Endometrium (tissue), 2 donors: ENCODE data around the gene CDHR2.

ENCODE experiments used
- FAIRE-seq: peaks from 2 replicates; lab custom pipeline; 2012; peaks lifted over from hg19 to GRCh38; lab: Jason Lieb, UNC
- donor health status: control.
- donor health status: control.

The CDHR2 gene

GRCh38 chr5:176548967-176549444, at the start of gene CDHR2:
TSS of gene CDHR2 (plus strand) at chr5:176549342. CDS start at chr5:176565353, 16,011 bp downstream.
- FAIRE-seq: no peak

- no peak for FAIRE-seq
These were observed 48.6 kb upstream of the CDHR2 start for GRCh38 chr5:176500511-176500910.

DNA sequence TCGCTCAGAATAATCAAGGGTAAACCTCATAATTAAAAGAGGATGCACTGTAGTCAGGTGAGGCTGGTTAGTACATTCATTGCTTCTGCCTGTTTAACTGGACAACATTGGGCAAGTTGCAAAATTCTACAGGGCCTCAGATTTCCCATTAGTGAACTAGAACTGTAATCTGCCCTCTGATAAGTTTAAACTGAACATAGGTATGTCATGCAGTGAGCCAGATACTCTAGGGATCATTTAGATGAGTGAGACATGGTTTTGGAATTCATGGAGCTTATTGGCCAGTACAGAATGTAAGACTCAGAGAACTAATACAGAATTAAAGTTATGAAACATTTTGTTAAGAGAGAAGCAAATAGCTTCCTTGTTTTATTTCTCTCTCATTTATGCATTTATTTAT, 47.8 kb upstream of the CDHR2 start:
- FAIRE-seq: no peak

DNA sequence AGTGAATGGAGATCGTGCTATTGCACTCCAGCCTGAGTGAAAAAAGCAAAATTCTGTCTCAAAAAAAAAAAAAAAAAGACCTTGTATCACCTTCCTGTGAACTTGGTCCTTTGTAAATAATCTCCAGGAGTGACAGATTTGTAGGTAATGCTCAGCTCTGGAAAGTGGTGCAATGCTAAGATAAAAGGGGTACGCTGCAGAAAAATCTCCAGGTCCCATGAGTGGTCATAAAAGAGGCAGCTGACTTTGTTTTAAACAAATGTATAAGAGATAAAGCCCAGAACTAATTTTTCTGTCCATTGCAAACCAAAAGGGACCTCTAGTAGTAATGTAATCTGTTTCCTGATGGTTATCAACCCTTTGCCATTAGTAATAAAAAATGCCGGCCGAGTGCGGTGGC, 45.6 kb upstream of the CDHR2 start:
- no peak for FAIRE-seq

DNA sequence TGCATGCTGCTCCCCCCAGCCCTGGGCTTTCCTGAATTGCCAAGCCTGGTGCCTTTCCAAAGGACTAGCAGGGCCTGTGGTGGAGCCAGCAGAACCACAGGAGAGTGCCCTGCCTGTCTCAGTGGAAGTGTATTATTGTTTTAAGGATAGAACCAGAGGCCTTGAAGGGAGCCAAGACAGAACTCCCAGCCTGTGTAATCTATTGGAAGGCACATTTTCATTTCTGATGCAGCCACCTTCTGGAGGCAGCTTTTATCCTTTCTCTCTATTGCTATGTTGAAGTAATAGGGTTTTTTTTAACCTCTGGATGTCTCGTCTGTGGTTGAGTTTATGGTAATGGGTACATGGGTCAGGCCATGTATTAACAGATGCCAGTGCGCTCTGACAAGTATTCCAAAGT, 41.2 kb upstream of the CDHR2 start:
- no peak for FAIRE-seq

- FAIRE-seq: no peak
These were observed 40.5 kb upstream of the CDHR2 start for GRCh38 chr5:176508603-176509002.

GRCh38 chr5:176513788-176514187, 35.4 kb upstream of the CDHR2 start:
- FAIRE-seq: no peak

GRCh38 chr5:176514244-176514950, 34.7 kb upstream of the CDHR2 start:
- no peak for FAIRE-seq

DNA sequence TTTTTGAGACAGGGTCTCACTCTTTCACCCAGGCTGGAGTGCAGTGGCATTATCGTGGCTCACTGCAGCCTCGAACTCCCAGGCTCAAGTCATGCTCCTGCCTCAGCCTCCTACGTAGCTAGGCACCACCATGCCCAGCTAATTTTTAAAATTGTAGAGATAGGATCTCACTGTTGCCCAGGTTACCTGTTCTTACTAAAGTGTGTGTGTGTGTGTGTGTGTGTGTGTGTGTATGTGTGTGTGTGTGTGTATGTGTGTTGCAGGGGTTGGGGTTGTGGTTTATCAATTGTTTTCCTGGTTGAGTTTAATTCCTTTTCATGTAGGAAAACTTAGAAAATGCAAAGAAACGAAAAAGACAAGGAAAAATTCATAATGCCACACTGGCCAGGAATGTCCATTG, 33.7 kb upstream of the CDHR2 start:
- no peak for FAIRE-seq

DNA sequence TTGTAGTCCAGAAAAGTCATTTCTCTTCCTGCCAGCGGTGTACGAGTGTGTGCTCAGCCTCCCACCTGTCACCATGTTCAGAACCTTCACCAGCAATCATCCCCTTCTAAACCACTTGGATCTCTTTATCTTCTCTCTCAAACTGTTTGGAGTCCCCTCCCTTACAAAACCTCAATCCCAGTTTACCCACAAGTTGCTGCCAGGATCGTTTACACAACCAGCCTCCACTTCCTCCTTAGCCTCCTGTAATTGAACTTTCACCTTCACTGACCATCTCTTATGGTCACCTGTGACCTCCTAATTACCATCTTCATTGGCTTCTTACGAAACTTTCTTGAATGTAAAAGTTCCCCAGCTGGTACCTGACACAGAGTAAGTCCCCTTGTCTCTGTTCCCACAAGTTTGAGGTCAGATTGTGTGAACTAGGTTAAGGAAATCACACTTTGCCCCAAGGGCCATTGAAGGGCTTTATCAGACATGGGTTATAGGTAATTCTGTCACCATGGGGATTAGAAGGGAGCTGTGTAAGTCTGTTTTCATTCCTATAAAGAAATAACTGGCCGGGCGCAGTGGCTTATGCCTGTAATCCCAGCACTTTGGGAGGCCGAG, 32.0 kb upstream of the CDHR2 start:
- FAIRE-seq: no peak

DNA sequence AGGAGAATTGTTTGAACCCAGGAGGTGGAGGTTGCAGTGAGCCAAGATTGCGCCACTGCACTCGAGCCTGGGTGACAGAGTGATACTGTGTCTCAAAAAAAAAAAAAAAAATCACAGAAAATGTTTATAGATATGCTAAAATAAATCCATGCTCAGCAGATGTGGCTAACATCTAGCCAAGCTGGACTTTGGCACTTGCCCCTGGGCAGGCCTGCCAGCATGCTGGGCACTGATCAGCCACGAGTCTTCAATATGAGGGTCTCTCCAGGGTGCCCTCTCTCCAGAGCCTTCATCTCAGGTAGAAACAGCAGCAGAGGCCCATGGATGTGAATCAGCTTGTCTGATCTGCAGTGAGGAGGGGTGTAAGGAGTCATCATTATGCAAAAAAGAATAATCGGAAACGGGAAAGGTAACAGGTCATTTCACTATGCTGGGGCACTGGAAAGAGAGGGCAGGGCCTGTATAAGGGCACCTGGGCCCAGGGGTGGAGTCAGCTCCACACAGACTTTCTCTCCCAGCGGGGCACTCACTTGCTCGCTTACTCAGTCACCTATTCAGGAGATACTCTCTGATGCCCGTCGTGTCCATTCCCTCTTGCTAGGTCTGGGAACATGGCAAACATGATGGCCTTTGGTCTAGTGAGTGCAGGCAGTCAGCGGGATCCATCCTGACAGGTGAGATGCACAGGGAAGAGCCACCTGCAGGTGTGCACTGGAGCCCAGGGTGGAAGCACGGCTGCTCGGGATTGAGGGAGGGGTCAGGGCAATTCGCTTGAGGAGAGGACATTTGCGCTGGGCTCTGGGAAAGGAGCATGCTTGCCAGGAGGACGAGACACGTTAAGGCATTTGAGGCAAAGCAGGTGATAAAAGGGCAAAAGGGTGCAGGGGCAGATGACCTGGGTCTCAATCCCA, 29.1 kb upstream of the CDHR2 start:
- FAIRE-seq: no peak

DNA sequence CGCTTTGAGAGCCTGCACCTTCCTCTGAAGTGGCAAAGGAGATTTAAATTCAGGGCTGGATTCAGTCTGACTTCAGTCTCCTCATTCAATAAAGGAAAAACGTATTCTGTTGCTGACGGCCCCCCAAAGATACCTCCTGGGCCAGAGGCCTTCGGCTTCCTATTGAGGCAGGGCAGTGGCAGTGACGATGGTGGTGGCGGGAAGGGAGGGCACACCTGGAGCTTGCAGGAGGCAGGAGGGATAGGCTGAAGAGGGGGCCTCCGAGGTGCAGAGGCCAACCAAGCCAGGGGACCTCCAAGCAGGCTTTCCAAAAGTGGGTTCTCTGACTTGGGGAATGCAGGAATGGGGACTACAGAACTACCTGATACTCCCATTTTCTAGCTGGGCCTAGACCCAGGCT, 27.9 kb upstream of the CDHR2 start:
- no peak for FAIRE-seq

GRCh38 chr5:176521699-176522263, 27.4 kb upstream of the CDHR2 start:
- FAIRE-seq: no peak

DNA sequence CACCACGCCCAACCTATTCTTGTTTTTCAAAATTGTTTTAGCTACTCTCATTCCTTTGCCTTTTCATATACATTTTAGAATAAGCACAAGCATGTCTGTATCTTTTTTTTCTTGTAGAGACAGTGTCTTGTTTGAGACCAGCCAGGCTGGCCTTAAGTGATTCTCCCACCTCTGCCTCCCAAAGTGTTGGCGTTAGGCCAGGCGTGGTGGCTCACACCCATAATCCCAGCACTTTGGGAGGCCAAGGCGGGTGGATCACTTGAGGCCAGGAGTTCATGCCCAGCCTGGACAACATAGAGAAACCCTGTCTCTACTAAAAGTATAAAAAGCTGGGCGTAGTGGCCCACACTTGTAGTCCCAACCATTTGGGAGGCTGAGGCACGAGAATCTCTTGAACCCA, 25.0 kb upstream of the CDHR2 start:
- FAIRE-seq: no peak

DNA sequence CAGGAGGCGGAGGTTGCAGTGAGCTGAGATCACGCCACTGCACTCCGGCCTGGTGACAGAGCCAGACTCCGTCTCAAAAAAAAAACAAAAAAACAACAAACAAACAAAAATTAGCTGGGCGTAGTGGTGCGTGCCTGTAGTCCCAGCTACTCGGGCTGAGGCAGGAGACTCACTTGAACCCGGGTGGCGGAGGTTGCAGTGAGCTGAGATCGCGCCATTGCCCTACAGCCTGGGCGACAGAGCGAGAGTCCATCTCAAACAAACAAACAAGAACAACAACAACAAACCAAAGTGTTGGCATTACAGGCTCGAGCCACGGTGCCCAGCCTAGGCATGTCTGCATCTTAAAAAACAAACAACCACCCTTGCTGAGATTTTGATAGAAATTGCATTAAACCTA, 24.2 kb upstream of the CDHR2 start:
- FAIRE-seq: no peak

- no peak for FAIRE-seq
These were observed 23.5 kb upstream of the CDHR2 start for GRCh38 chr5:176525677-176526076.

GRCh38 chr5:176526462-176526861, 22.7 kb upstream of the CDHR2 start:
- FAIRE-seq: no peak

GRCh38 chr5:176527246-176528222, 21.6 kb upstream of the CDHR2 start:
- no peak for FAIRE-seq

DNA sequence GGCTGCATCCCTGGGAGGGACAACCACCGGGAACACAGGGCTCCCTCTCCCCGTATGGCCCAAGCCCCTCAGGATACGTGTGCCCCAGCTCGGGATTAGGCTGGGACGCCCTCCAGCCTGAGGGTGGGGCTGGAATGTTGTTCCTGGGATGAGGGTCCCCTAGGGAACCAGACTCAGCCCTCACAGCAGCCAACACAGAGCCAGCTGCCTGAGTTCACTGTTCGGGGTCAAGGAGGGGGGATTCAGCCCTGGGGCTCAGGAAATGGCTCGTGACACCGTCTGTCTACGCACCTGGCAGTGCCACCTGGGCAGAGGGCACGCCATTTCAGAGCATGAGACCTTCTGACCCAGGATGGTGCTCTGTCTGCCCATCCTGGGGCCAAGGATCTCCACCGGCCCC, 20.8 kb upstream of the CDHR2 start:
- FAIRE-seq: no peak

- FAIRE-seq: no peak
These were observed 20.4 kb upstream of the CDHR2 start for GRCh38 chr5:176528761-176529115.

DNA sequence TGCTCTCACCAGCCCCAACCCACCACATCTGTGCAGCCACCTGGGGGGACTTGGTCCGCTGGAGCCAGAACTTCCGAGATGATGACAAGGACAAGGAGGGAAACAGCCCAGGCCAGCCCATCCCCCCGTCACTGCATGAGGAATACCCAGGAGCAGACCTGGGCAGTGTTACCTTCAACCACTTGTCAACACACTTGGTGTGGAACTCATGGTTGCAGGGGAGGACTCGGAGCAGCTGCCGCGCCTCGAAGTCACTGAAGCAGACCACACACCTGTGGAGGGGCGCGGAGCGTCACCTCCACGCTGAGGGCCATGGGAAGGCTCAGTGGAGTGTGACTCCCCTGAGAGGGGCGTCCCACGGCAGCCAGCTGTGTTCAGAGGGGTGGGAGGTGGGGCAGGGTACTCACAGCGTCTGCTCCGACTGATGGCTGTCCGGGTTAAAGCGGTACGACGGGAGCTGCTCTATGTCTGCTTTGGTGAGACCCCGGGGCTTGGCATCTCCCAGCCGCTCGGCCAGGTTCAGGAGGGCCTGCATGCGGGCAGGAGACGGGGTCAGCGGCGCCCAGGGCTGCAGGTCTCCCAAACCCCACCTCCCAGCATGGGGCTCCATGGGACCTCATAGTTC, 19.9 kb upstream of the CDHR2 start:
- FAIRE-seq: no peak
